Measurements from ENCODE around the gene SLC26A1.

The SLC26A1 gene

GRCh38 chr4:1036976-1037810 lies 44.0 kb upstream of the SLC26A1 start:
- Histone ChIP-seq H4K8ac (ENCODE audit: low read depth, low read length) (peak overlapping the region; percentile 25), H3K4me2 (ENCODE audit: low read length) (no peak overlapping the region), H3K23ac (ENCODE audit: low read length) (no peak overlapping the region), H2BK12ac (ENCODE audit: low read length) (peak overlapping the region; percentile 18), H3K4ac (ENCODE audit: low read depth, low read length) (no peak overlapping the region), H2BK5ac (ENCODE audit: low read depth, low read length, poor library complexity) (no peak overlapping the region), H2BK120ac (ENCODE audit: insufficient read depth, low read length, poor library complexity) (no peak overlapping the region), H4K91ac (ENCODE audit: low read depth, low read length) (peak overlapping the region; percentile 25), H3K9ac (ENCODE audit: low read length) (no peak overlapping the region), H3K27me3 (ENCODE audit: insufficient read depth, low read length) (no peaks in the 10 kb centered on the region), H3K14ac (ENCODE audit: low read length) (no peak overlapping the region), H3K4me3 (ENCODE audit: low read depth, low read length) (no peak overlapping the region), H3K79me2 (ENCODE audit: control insufficient read depth, insufficient read depth, low read length, poor library complexity) (no peaks in the 10 kb centered on the region), H3K4me1 (ENCODE audit: control insufficient read depth in 1 of 2, insufficient read depth in 2 of 2, low read length in 2 of 2) (peaks cover 0 to 10% of the 10 kb centered on the region in 2 experiments), H4K12ac (ENCODE audit: low read depth, low read length) (no peak overlapping the region), H2AK5ac (ENCODE audit: low read length) (no peak overlapping the region), H3K18ac (ENCODE audit: low read length) (no peak overlapping the region), H3K27ac (ENCODE audit: low read depth, low read length) (no peak overlapping the region), H2AFZ (ENCODE audit: insufficient read depth, low read length, poor library complexity) (no peak overlapping the region), H3K79me1 (ENCODE audit: low read length) (no peaks in the 10 kb centered on the region), H3K9me3 (ENCODE audit: insufficient read depth, low read depth, low read length) (no peaks in the 10 kb centered on the region), H3K36me3 (ENCODE audit: control insufficient read depth in 1 of 2, insufficient read depth in 2 of 2, low read length in 2 of 2) (no peaks in the 10 kb centered on the region)
- WGBS (ENCODE audit: extremely low coverage, insufficient coverage, insufficient read length): no CpG with 5 or more reads among the region's 26 CpGs
- DNase-seq: peak; percentile 56 to 71

GRCh38 chr4:1036095-1036494 lies 42.9 kb upstream of the SLC26A1 start:
- Histone ChIP-seq H4K12ac (ENCODE audit: low read depth, low read length) (no peak overlapping the region), H3K27ac (ENCODE audit: low read depth, low read length) (no peak overlapping the region), H3K9ac (ENCODE audit: low read length) (no peak overlapping the region), H2BK12ac (ENCODE audit: low read length) (no peak overlapping the region), H3K4me3 (ENCODE audit: low read depth, low read length) (no peak overlapping the region), H3K18ac (ENCODE audit: low read length) (no peak overlapping the region), H3K4me2 (ENCODE audit: low read length) (no peak overlapping the region), H3K4ac (ENCODE audit: low read depth, low read length) (no peak overlapping the region), H3K4me1 (ENCODE audit: control insufficient read depth in 1 of 2, insufficient read depth in 2 of 2, low read length in 2 of 2) (peaks cover 0 to 10% of the 10 kb centered on the region in 2 experiments), H4K8ac (ENCODE audit: low read depth, low read length) (no peak overlapping the region), H2BK120ac (ENCODE audit: insufficient read depth, low read length, poor library complexity) (no peak overlapping the region), H3K79me2 (ENCODE audit: control insufficient read depth, insufficient read depth, low read length, poor library complexity) (no peaks in the 10 kb centered on the region), H3K14ac (ENCODE audit: low read length) (no peak overlapping the region), H2BK5ac (ENCODE audit: low read depth, low read length, poor library complexity) (no peak overlapping the region), H3K36me3 (ENCODE audit: control insufficient read depth in 1 of 2, insufficient read depth in 2 of 2, low read length in 2 of 2) (no peaks in the 10 kb centered on the region), H3K27me3 (ENCODE audit: insufficient read depth, low read length) (no peaks in the 10 kb centered on the region), H3K23ac (ENCODE audit: low read length) (no peak overlapping the region), H3K9me3 (ENCODE audit: insufficient read depth, low read depth, low read length) (no peaks in the 10 kb centered on the region), H3K79me1 (ENCODE audit: low read length) (no peaks in the 10 kb centered on the region), H4K91ac (ENCODE audit: low read depth, low read length) (peak overlapping the region; percentile 25), H2AK5ac (ENCODE audit: low read length) (no peak overlapping the region), H2AFZ (ENCODE audit: insufficient read depth, low read length, poor library complexity) (no peak overlapping the region)
- no CpG with 5 or more reads among the region's 15 CpGs for WGBS (ENCODE audit: extremely low coverage, insufficient coverage, insufficient read length)
- DNase-seq: no peak

- Histone ChIP-seq H3K18ac (ENCODE audit: low read length) (no peak overlapping the region), H2AK5ac (ENCODE audit: low read length) (no peak overlapping the region), H3K9me3 (ENCODE audit: insufficient read depth, low read depth, low read length) (no peaks in the 10 kb centered on the region), H2BK120ac (ENCODE audit: insufficient read depth, low read length, poor library complexity) (no peak overlapping the region), H3K36me3 (ENCODE audit: control insufficient read depth in 1 of 2, insufficient read depth in 2 of 2, low read length in 2 of 2) (no peaks in the 10 kb centered on the region), H2AFZ (ENCODE audit: insufficient read depth, low read length, poor library complexity) (no peak overlapping the region), H3K79me2 (ENCODE audit: control insufficient read depth, insufficient read depth, low read length, poor library complexity) (no peaks in the 10 kb centered on the region), H3K4ac (ENCODE audit: low read depth, low read length) (no peak overlapping the region), H3K4me3 (ENCODE audit: low read depth, low read length) (no peak overlapping the region), H3K27me3 (ENCODE audit: insufficient read depth, low read length) (no peaks in the 10 kb centered on the region), H4K91ac (ENCODE audit: low read depth, low read length) (peak overlapping the region; percentile 30), H3K9ac (ENCODE audit: low read length) (no peak overlapping the region), H3K4me2 (ENCODE audit: low read length) (no peak overlapping the region), H3K27ac (ENCODE audit: low read depth, low read length) (no peak overlapping the region), H3K79me1 (ENCODE audit: low read length) (no peaks in the 10 kb centered on the region), H3K4me1 (ENCODE audit: control insufficient read depth in 1 of 2, insufficient read depth in 2 of 2, low read length in 2 of 2) (peaks cover 0 to 10% of the 10 kb centered on the region in 2 experiments), H3K23ac (ENCODE audit: low read length) (no peak overlapping the region), H4K8ac (ENCODE audit: low read depth, low read length) (no peak overlapping the region), H4K12ac (ENCODE audit: low read depth, low read length) (no peak overlapping the region), H2BK5ac (ENCODE audit: low read depth, low read length, poor library complexity) (no peak overlapping the region), H3K14ac (ENCODE audit: low read length) (no peak overlapping the region), H2BK12ac (ENCODE audit: low read length) (no peak overlapping the region)
- DNase-seq: no peak
- WGBS (ENCODE audit: extremely low coverage, insufficient coverage, insufficient read length): no CpG with 5 or more reads among the region's 26 CpGs
Measured at GRCh38 chr4:1035510-1035909, 42.3 kb upstream of the SLC26A1 start.

- Histone ChIP-seq H3K9ac (ENCODE audit: low read length) (no peak overlapping the region), H4K91ac (ENCODE audit: low read depth, low read length) (no peak overlapping the region), H3K4me1 (ENCODE audit: control insufficient read depth in 1 of 2, insufficient read depth in 2 of 2, low read length in 2 of 2) (peaks cover 0 to 6% of the 10 kb centered on the region in 2 experiments), H3K9me3 (ENCODE audit: insufficient read depth, low read depth, low read length) (no peaks in the 10 kb centered on the region), H3K79me2 (ENCODE audit: control insufficient read depth, insufficient read depth, low read length, poor library complexity) (no peaks in the 10 kb centered on the region), H3K4me2 (ENCODE audit: low read length) (no peak overlapping the region), H3K27me3 (ENCODE audit: insufficient read depth, low read length) (no peaks in the 10 kb centered on the region), H3K36me3 (ENCODE audit: control insufficient read depth in 1 of 2, insufficient read depth in 2 of 2, low read length in 2 of 2) (no peaks in the 10 kb centered on the region), H2BK120ac (ENCODE audit: insufficient read depth, low read length, poor library complexity) (no peak overlapping the region), H3K4ac (ENCODE audit: low read depth, low read length) (no peak overlapping the region), H2BK5ac (ENCODE audit: low read depth, low read length, poor library complexity) (no peak overlapping the region), H4K12ac (ENCODE audit: low read depth, low read length) (no peak overlapping the region), H3K79me1 (ENCODE audit: low read length) (no peaks in the 10 kb centered on the region), H3K23ac (ENCODE audit: low read length) (no peak overlapping the region), H3K14ac (ENCODE audit: low read length) (no peak overlapping the region), H3K18ac (ENCODE audit: low read length) (no peak overlapping the region), H2AK5ac (ENCODE audit: low read length) (no peak overlapping the region), H2BK12ac (ENCODE audit: low read length) (no peak overlapping the region), H2AFZ (ENCODE audit: insufficient read depth, low read length, poor library complexity) (no peak overlapping the region), H3K4me3 (ENCODE audit: low read depth, low read length) (no peak overlapping the region), H3K27ac (ENCODE audit: low read depth, low read length) (no peak overlapping the region), H4K8ac (ENCODE audit: low read depth, low read length) (no peak overlapping the region)
- DNase-seq: no peak
- no CpG with 5 or more reads among the region's 35 CpGs for WGBS (ENCODE audit: extremely low coverage, insufficient coverage, insufficient read length)
Measured at GRCh38 chr4:1033840-1034551, 40.8 kb upstream of the SLC26A1 start.
